ENCODE results near the gene FGF12.

- TF ChIP-seq POLR2A (IDR thresholded peaks at IDR 0.05) (no peak), CTCF (IDR thresholded peaks at IDR 0.05 in 4 of 5, conservative IDR thresholded peaks at IDR 0.05 in 1 of 5) (no peak)
Observed at GRCh38 chr3:192417559-192418055, 309.7 kb downstream of the FGF12 start.
